Measurements from ENCODE around the gene R3HDM4. TPM values are rescaled to one million over a fixed set of nuclear protein-coding genes. Genes with fewer than 3 reads are reported as not detected.
"Not testable (repeated sequence)": the region's sequence is repeated elsewhere in the genome, so short reads cannot be mapped to it uniquely, and the experiment has no call there.

R3HDM4 gene
- total RNA-seq, 1 experiment from 2014 or later = 47.5 TPM

GRCh38 chr19:888581-889385 is 24.2 kb downstream of the R3HDM4 start:
- no peak overlapping the region for H3K4me3 ChIP-seq (ENCODE audit: insufficient read depth, low read depth, low read length)
- no peak for DNase-seq
- no peaks in the 10 kb centered on the region for H3K27me3 ChIP-seq (ENCODE audit: control insufficient read depth, insufficient read depth, low read length)
- peaks cover 2% of the 10 kb centered on the region for H3K36me3 ChIP-seq (replicated peaks; ENCODE audit: control insufficient read depth, insufficient read depth, low read length)

GRCh38 chr19:887599-887998 is 25.4 kb downstream of the R3HDM4 start:
- H3K27me3 ChIP-seq (ENCODE audit: control insufficient read depth, insufficient read depth, low read length) = no peaks in the 10 kb centered on the region
- DNase-seq = no peak
- H3K36me3 ChIP-seq (replicated peaks; ENCODE audit: control insufficient read depth, insufficient read depth, low read length) = peaks cover 2% of the 10 kb centered on the region
- H3K4me3 ChIP-seq (ENCODE audit: insufficient read depth, low read depth, low read length) = no peak overlapping the region

- H3K27me3 ChIP-seq (ENCODE audit: control insufficient read depth, insufficient read depth, low read length) = no peaks in the 10 kb centered on the region
- H3K4me3 ChIP-seq (ENCODE audit: insufficient read depth, low read depth, low read length) = no peak overlapping the region
- H3K36me3 ChIP-seq (replicated peaks; ENCODE audit: control insufficient read depth, insufficient read depth, low read length) = peaks cover 2% of the 10 kb centered on the region
- no peak for DNase-seq
Observed at GRCh38 chr19:887072-887471, 25.9 kb downstream of the R3HDM4 start.

- H3K27me3 ChIP-seq (ENCODE audit: control insufficient read depth, insufficient read depth, low read length) = no peaks in the 10 kb centered on the region
- DNase-seq = no peak
- peaks cover 7% of the 10 kb centered on the region for H3K36me3 ChIP-seq (replicated peaks; ENCODE audit: control insufficient read depth, insufficient read depth, low read length)
- no peak overlapping the region for H3K4me3 ChIP-seq (ENCODE audit: insufficient read depth, low read depth, low read length)
Observed at GRCh38 chr19:885536-886224, 27.3 kb downstream of the R3HDM4 start.

GRCh38 chr19:884420-885211 is 28.4 kb downstream of the R3HDM4 start:
- Histone ChIP-seq H3K4me3 (ENCODE audit: insufficient read depth, low read depth, low read length) (no peak overlapping the region), H3K27me3 (ENCODE audit: control insufficient read depth, insufficient read depth, low read length) (no peaks in the 10 kb centered on the region), H3K36me3 (replicated peaks; ENCODE audit: control insufficient read depth, insufficient read depth, low read length) (peaks cover 7% of the 10 kb centered on the region)
- no peak for DNase-seq

- Histone ChIP-seq H3K36me3 (replicated peaks; ENCODE audit: control insufficient read depth, insufficient read depth, low read length) (peaks cover 5% of the 10 kb centered on the region; the same call in 1 of the 2 replicates), H3K4me3 (ENCODE audit: insufficient read depth, low read depth, low read length) (no peak overlapping the region), H3K27me3 (ENCODE audit: control insufficient read depth, insufficient read depth, low read length) (no peaks in the 10 kb centered on the region)
- peak; percentile 76 for DNase-seq
Observed at GRCh38 chr19:883661-884211, 29.3 kb downstream of the R3HDM4 start.

- DNase-seq = no peak
- peaks cover 5% of the 10 kb centered on the region; the same call in 1 of the 2 replicates for H3K36me3 ChIP-seq (replicated peaks; ENCODE audit: control insufficient read depth, insufficient read depth, low read length)
- H3K27me3 ChIP-seq (ENCODE audit: control insufficient read depth, insufficient read depth, low read length) = no peaks in the 10 kb centered on the region
- H3K4me3 ChIP-seq (ENCODE audit: insufficient read depth, low read depth, low read length) = no peak overlapping the region
Observed at GRCh38 chr19:882871-883497, 30.0 kb downstream of the R3HDM4 start.

GRCh38 chr19:881385-882071 is 31.5 kb downstream of the R3HDM4 start:
- peaks cover 5% of the 10 kb centered on the region; the same call in 1 of the 2 replicates for H3K36me3 ChIP-seq (replicated peaks; ENCODE audit: control insufficient read depth, insufficient read depth, low read length)
- no peak for DNase-seq

GRCh38 chr19:879711-880438 is 33.1 kb downstream of the R3HDM4 start:
- Histone ChIP-seq H3K36me3 (replicated peaks; ENCODE audit: control insufficient read depth, insufficient read depth, low read length) (peaks cover 5% of the 10 kb centered on the region), H3K4me3 (ENCODE audit: insufficient read depth, low read depth, low read length) (no peak overlapping the region), H3K27me3 (ENCODE audit: control insufficient read depth, insufficient read depth, low read length) (no peaks in the 10 kb centered on the region)
- DNase-seq = peak; percentile 77

More at GRCh38 chr19:881385-882071, 31.5 kb downstream of the R3HDM4 start:
- Histone ChIP-seq H3K4me3 (ENCODE audit: insufficient read depth, low read depth, low read length) (no peak overlapping the region), H3K27me3 (ENCODE audit: control insufficient read depth, insufficient read depth, low read length) (no peaks in the 10 kb centered on the region)

GRCh38 chr19:878751-879561 is 34.1 kb downstream of the R3HDM4 start:
- not testable (repeated sequence) for H3K27me3 ChIP-seq (ENCODE audit: control insufficient read depth, insufficient read depth, low read length); H3K4me3 ChIP-seq (ENCODE audit: insufficient read depth, low read depth, low read length); DNase-seq; H3K36me3 ChIP-seq (replicated peaks; ENCODE audit: control insufficient read depth, insufficient read depth, low read length)

- not testable (repeated sequence) for H3K4me3 ChIP-seq (ENCODE audit: insufficient read depth, low read depth, low read length); DNase-seq; H3K27me3 ChIP-seq (ENCODE audit: control insufficient read depth, insufficient read depth, low read length); H3K36me3 ChIP-seq (replicated peaks; ENCODE audit: control insufficient read depth, insufficient read depth, low read length)
Observed at GRCh38 chr19:877992-878660, 34.9 kb downstream of the R3HDM4 start.

GRCh38 chr19:876780-877314 is 36.2 kb downstream of the R3HDM4 start:
- Histone ChIP-seq H3K27me3 (ENCODE audit: control insufficient read depth, insufficient read depth, low read length) (no peaks in the 10 kb centered on the region), H3K4me3 (ENCODE audit: insufficient read depth, low read depth, low read length) (no peak overlapping the region), H3K36me3 (replicated peaks; ENCODE audit: control insufficient read depth, insufficient read depth, low read length) (peaks cover 5% of the 10 kb centered on the region)
- no peak for DNase-seq
